A673 (cell line): Measurements from ENCODE around the gene STARD3NL.

Experiments used
- CTCF ChIP-seq: fragments of 300-800, 200-600 bp; sonication (generic); conservative IDR thresholded peaks from 2 replicates; pipeline ENCODE4 v1.5.1; 2017; ENCODE audit warnings: low read depth, mild to moderate bottlenecking, antibody characterized with exemption, low read length, moderate library complexity, mixed read lengths
- EZH2 ChIP-seq: fragments of 200-600 bp; sonication (generic); IDR thresholded peaks from 2 replicates; pipeline ENCODE4 v1.6.1; 2017; ENCODE audit warnings: borderline replicate concordance, low read depth, mild to moderate bottlenecking, mixed read lengths, antibody characterized with exemption, low read length; ENCODE audit not compliant: poor library complexity, severe bottlenecking

- TF ChIP-seq CTCF, result no peak
- TF ChIP-seq EZH2, result no peak
Observed at GRCh38 chr7:38199782-38200181, 21.7 kb downstream of the STARD3NL start.
